Parathyroid adenoma (tissue), 2 donors: ENCODE data around the gene TSPYL4.

Experiments used
- H2AFZ ChIP-seq: fragments of 300-600 bp; sonication (generic); one replicate; pipeline ENCODE4 v1.7.0; 2017; ENCODE audit warnings: antibody characterized with exemption, mild to moderate bottlenecking
- H3K27ac ChIP-seq: fragments of 300-600 bp; sonication (generic); one replicate; pipeline ENCODE4 v1.7.0; 2017
- H3K27me3 ChIP-seq: fragments of 300-600 bp; sonication (generic); one replicate; pipeline ENCODE4 v1.7.0; 2017; ENCODE audit warnings: low read length; ENCODE audit not compliant: control insufficient read depth, insufficient read depth
- H3K36me3 ChIP-seq: fragments of 300-600 bp; sonication (generic); one replicate; pipeline ENCODE4 v1.7.0; 2017; ENCODE audit warnings: low read length; ENCODE audit not compliant: control insufficient read depth, insufficient read depth
- H3K4me1 ChIP-seq: fragments of 300-600 bp; sonication (generic); one replicate; pipeline ENCODE4 v1.7.0; 2017; ENCODE audit warnings: control low read depth
- H3K4me2 ChIP-seq: fragments of 300-600 bp; sonication (generic); one replicate; pipeline ENCODE4 v1.7.0; 2017; ENCODE audit warnings: low read length
- H3K4me3 ChIP-seq: fragments of 300-600 bp; sonication (generic); one replicate; pipeline ENCODE4 v1.7.0; 2017; ENCODE audit warnings: low read depth, low read length
- H3K79me2 ChIP-seq: fragments of 300-600 bp; sonication (generic); one replicate; pipeline ENCODE4 v1.7.0; 2017; ENCODE audit warnings: control low read depth
- H3K9ac ChIP-seq: fragments of 300-600 bp; sonication (generic); one replicate; pipeline ENCODE4 v1.7.0; 2017; ENCODE audit warnings: mild to moderate bottlenecking
- H3K9me3 ChIP-seq: fragments of 300-600 bp; sonication (generic); one replicate; pipeline ENCODE4 v1.7.0; 2017; ENCODE audit warnings: low read length; ENCODE audit not compliant: control insufficient read depth
- CTCF ChIP-seq: fragments of 300-600 bp; sonication (generic); IDR thresholded peaks from one replicate; pipeline ENCODE4 v1.7.0; 2017; ENCODE audit warnings: antibody characterized with exemption, mild to moderate bottlenecking
- donor health status: primary hyperparathyroidism.

TSPYL4 gene

GRCh38 chr6:116248577-116248976 lies 5.3 kb downstream of the TSPYL4 start:
- peaks cover 32% of the 10 kb centered on the region for H3K4me1 ChIP-seq
- H3K4me3 ChIP-seq, result no peak overlapping the region
- H3K27me3 ChIP-seq, result no peaks in the 10 kb centered on the region
- peaks cover 18% of the 10 kb centered on the region for H3K79me2 ChIP-seq
- H3K9ac ChIP-seq, result no peak overlapping the region
- H3K9me3 ChIP-seq, result no peaks in the 10 kb centered on the region
- no peak for TF ChIP-seq CTCF
- H2AFZ ChIP-seq, result no peak overlapping the region
- H3K4me2 ChIP-seq, result no peak overlapping the region
- no peak overlapping the region for H3K27ac ChIP-seq
- no peaks in the 10 kb centered on the region for H3K36me3 ChIP-seq

- peaks cover 5% of the 10 kb centered on the region for H3K79me2 ChIP-seq
- H3K9me3 ChIP-seq, result no peaks in the 10 kb centered on the region
- peaks cover 26% of the 10 kb centered on the region for H3K4me1 ChIP-seq
- H3K4me3 ChIP-seq, result no peak overlapping the region
- no peaks in the 10 kb centered on the region for H3K27me3 ChIP-seq
- TF ChIP-seq CTCF, result no peak
- H3K27ac ChIP-seq, result no peak overlapping the region
- H2AFZ ChIP-seq, result no peak overlapping the region
- H3K9ac ChIP-seq, result no peak overlapping the region
- no peak overlapping the region for H3K4me2 ChIP-seq
- H3K36me3 ChIP-seq, result no peaks in the 10 kb centered on the region
These were observed 6.6 kb downstream of the TSPYL4 start for GRCh38 chr6:116247285-116247684.

GRCh38 chr6:116246089-116246488 lies 7.8 kb downstream of the TSPYL4 start:
- no peak overlapping the region for H3K9ac ChIP-seq
- no peak overlapping the region for H3K27ac ChIP-seq
- peaks cover 18% of the 10 kb centered on the region for H3K4me1 ChIP-seq

GRCh38 chr6:116244284-116244683 lies 9.6 kb downstream of the TSPYL4 start:
- Histone ChIP-seq H3K9me3 (no peaks in the 10 kb centered on the region), H3K27me3 (no peaks in the 10 kb centered on the region), H3K9ac (no peak overlapping the region), H3K36me3 (no peaks in the 10 kb centered on the region), H3K79me2 (no peaks in the 10 kb centered on the region), H3K27ac (no peak overlapping the region), H3K4me2 (no peak overlapping the region), H3K4me3 (no peak overlapping the region), H3K4me1 (peaks cover 9% of the 10 kb centered on the region), H2AFZ (no peak overlapping the region)
- TF ChIP-seq CTCF, result no peak

More at GRCh38 chr6:116246089-116246488, 7.8 kb downstream of the TSPYL4 start:
- TF ChIP-seq CTCF, result no peak
- Histone ChIP-seq H2AFZ (no peak overlapping the region), H3K27me3 (no peaks in the 10 kb centered on the region), H3K9me3 (no peaks in the 10 kb centered on the region), H3K4me3 (no peak overlapping the region), H3K4me2 (no peak overlapping the region), H3K36me3 (no peaks in the 10 kb centered on the region), H3K79me2 (no peaks in the 10 kb centered on the region)

GRCh38 chr6:116239856-116240255 lies 14.0 kb downstream of the TSPYL4 start:
- no peak overlapping the region for H3K27ac ChIP-seq
- H3K27me3 ChIP-seq, result no peaks in the 10 kb centered on the region
- no peak overlapping the region for H3K4me2 ChIP-seq
- H3K4me3 ChIP-seq, result no peak overlapping the region
- no peaks in the 10 kb centered on the region for H3K9me3 ChIP-seq
- TF ChIP-seq CTCF, result no peak
- no peak overlapping the region for H2AFZ ChIP-seq
- H3K79me2 ChIP-seq, result no peaks in the 10 kb centered on the region
- no peak overlapping the region for H3K9ac ChIP-seq
- H3K36me3 ChIP-seq, result no peaks in the 10 kb centered on the region
- H3K4me1 ChIP-seq, result no peaks in the 10 kb centered on the region
